ENCODE measurements around the gene COL23A1. TPM values are rescaled to one million over a fixed set of nuclear protein-coding genes. Genes with fewer than 3 reads are reported as not detected.
A peak's percentile ranks its signal among the peaks of the same experiment; 100 is the strongest.

COL23A1 gene
- total RNA-seq (0.10 and 0.20 TPM in 2 replicates), polyA plus RNA-seq (0.07 TPM in 1 of 2 replicates, not detected in the other), polyA minus RNA-seq (0.07 TPM in 1 of 2 replicates, not detected in the other)
- 0.23 TPM for total RNA-seq (2013)

- H3K4me3 Mint-ChIP-seq = peak within 1 kb of the TSS; percentile 79
- CTCF ChIA-PET = no interaction called here
- H3K4me1 ChIP-seq (ENCODE audit: control insufficient read depth in 2 of 2, insufficient read depth in 2 of 2, low read length in 2 of 2) = peaks cover 8 to 14% of the 10 kb centered on the region in 2 donors
- H3K79me2 ChIP-seq (ENCODE audit: control insufficient read depth, insufficient read depth, low read length) = no peaks in the 10 kb centered on the region
- peaks cover 10% of the 10 kb centered on the region for H3K4me1 Mint-ChIP-seq
- no peak within 1 kb of the TSS for H3K27ac Mint-ChIP-seq
- peaks cover 44% of the 10 kb centered on the region for H3K27me3 Mint-ChIP-seq
- H3K9me3 Mint-ChIP-seq (ENCODE audit: insufficient read depth) = peaks cover 10% of the 10 kb centered on the region
- no peak within 1 kb of the TSS for H3K27ac ChIP-seq (ENCODE audit: low read length in 2 of 2)
- H2AFZ ChIP-seq (ENCODE audit: insufficient read depth, low read depth, low read length, poor library complexity, severe bottlenecking) = peak within 1 kb of the TSS; percentile 19
- TF ChIP-seq EZH2 (IDR thresholded peaks at IDR 0.05; ENCODE audit: borderline replicate concordance, insufficient read depth, low read depth, low read length, poor library complexity, severe bottlenecking) (no peak), CTCF (IDR thresholded peaks at IDR 0.05) (peak; percentile 43)
- peak within 1 kb of the TSS; percentile 66 for H3K4me2 ChIP-seq (replicated peaks; ENCODE audit: low read depth, low read length, poor library complexity, severe bottlenecking)
- H4K20me1 ChIP-seq (ENCODE audit: control insufficient read depth, insufficient read depth, low read length, poor library complexity, severe bottlenecking) = no peaks in the 10 kb centered on the region
- ATAC-seq (ENCODE audit: low read depth) (peak; percentile 77), DNase-seq (peak; percentile 49)
- H3K27me3 ChIP-seq (replicated peaks in 1 of 4; ENCODE audit: control extremely low read depth in 1 of 4, control insufficient read depth in 3 of 4, insufficient read depth in 4 of 4, low read length in 3 of 4) = peaks cover 0 to 45% (median 12%) of the 10 kb centered on the region in 4 experiments
- H3K36me3 ChIP-seq (replicated peaks in 1 of 2; ENCODE audit: control extremely low read depth in 1 of 2, control insufficient read depth in 1 of 2, extremely low read depth in 1 of 2, insufficient read depth in 2 of 2, low read length in 1 of 2) = no peaks in the 10 kb centered on the region
- POLR2A ChIA-PET = interaction anchor here (1.0 kb wide), 1 partner anchor 35 kb away, joined by 3 read pairs; no protein-coding TSS in a partner anchor
- intact Hi-C loops (cut with micrococcal nuclease) = no loop called here
- H3K9me3 ChIP-seq (ENCODE audit: control extremely low read depth in 1 of 3, control insufficient read depth in 2 of 3, insufficient read depth in 1 of 3, low read length in 2 of 3) = peaks cover 5 to 13% (median 12%) of the 10 kb centered on the region in 3 donors
- 2% methylated on average over 78 of the region's 78 CpGs for WGBS (ENCODE audit: insufficient coverage)
- peak within 1 kb of the TSS; percentile 50 for H3K9ac ChIP-seq (ENCODE audit: low read length)
- H3K4me3 ChIP-seq (ENCODE audit: control extremely low read depth in 1 of 5, extremely low read depth in 1 of 5, insufficient read depth in 1 of 5, low read depth in 2 of 5, low read length in 4 of 5) = peak within 1 kb of the TSS in 4 of 5 experiments; percentile 23 to 48 (median 36)
These were observed at the start of gene COL23A1 for GRCh38 chr5:178590141-178590923. Gene COL23A1 (minus strand): TSS chr5:178590393.

All from B cell (primary cell).